CD4-positive, alpha-beta T cell treated with Interleukin-21 for 1 hour (primary cell): ENCODE results near the gene PALM2AKAP2.

Experiments used
- DNase-seq: peaks from one replicate; pipeline ENCODE4 v3.0.0-alpha.2; 2020

The PALM2AKAP2 gene

DNA sequence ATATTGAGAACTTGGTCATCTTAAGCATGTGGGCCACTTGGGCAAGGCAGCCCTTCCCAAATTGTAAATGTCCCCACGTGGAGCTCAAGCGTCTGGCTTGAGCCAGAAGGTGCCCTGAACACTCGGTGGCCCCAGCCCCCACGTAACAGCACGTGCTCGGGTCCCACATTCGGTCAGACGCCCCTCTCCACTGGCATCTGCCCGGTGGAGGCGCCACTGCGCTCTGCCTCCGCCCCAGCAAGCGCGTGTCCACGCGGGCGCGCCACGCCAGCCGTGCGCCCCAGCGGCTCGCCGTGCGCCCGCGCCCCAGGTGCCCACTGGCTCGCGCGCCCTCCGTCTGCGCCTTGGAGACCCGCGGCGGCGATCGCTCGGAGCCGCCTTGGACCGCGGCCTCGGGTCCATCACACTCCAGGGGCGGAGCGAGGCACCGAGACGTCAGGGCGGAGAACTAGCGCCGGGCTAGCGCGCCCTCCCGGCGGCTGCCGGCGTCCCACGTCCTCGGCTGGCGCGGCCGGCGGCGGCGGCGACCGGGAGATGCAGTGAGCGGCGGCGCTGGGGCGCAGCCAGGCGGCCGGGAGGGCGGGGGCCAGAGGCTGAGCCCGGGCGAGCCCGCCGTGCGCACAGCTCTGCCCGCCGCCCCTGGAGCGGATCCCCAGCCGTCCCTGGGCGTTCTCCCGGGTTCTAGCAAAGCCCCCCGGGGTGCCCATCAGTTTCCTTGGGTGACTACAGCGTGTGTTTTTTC is at the start of gene PALM2AKAP2:
PALM2AKAP2 (plus strand) TSS at position 488 of the 742 bp plus-strand sequence. CDS start 291 bp downstream, outside the sequence.
- DNase-seq: no peak

DNA sequence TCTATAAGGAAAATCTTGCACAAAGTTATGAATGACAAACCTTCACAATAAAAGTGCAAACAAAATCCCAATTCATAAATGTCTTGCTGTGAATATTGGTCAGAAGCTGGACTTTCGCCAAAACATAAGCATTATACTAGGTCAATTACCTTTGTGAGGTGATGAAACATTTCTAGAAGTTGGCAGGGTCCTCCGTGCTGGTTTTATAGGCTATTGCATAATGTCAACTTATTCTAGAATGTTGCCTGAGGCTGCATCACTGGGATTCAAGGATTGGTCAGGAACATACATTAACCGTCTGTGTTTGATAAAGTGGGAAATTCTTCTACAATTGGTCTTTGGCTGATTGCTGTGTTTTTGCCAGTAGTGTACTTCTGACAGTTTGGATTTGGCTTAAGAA is 49.8 kb upstream of the PALM2AKAP2 start:
- DNase-seq: no peak

DNA sequence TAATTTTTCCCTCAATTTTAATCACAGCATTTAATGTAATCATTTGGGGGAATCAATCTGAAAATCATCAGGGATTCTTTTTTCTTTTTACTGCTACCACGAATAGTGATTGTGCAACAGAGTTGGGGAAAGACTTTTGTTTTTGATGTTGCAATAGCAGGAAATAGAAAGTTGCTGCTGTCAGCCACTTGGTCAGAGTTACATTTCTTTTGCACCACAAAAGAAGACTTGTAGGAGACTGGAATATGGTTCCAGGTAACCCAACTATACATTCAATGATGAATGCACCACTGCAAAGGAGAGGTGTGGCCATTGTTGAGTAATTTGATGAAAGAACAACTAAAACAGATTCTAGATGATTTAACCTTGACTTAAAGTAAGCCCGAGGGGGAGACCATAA is 46.3 kb upstream of the PALM2AKAP2 start:
- DNase-seq: no peak

DNA sequence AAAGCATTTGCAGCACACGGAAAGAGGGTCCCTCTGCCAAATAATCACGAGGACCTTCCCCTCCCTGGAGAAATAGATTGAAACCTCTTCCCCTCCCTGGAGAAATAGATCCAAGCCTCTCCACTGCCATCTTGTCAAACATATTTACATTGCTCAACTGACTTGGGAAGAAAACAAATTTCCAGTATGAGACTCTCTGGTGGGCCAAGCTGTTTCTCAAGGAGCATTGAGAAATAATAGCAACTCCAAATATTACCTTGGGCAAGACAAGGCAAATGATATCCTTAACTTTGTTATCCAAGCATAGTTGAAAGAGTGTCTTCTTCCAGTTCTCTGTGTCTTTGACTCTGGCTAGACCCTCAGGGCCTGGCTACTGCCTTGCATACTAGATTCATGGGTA is 45.2 kb upstream of the PALM2AKAP2 start:
- DNase-seq: no peak

DNA sequence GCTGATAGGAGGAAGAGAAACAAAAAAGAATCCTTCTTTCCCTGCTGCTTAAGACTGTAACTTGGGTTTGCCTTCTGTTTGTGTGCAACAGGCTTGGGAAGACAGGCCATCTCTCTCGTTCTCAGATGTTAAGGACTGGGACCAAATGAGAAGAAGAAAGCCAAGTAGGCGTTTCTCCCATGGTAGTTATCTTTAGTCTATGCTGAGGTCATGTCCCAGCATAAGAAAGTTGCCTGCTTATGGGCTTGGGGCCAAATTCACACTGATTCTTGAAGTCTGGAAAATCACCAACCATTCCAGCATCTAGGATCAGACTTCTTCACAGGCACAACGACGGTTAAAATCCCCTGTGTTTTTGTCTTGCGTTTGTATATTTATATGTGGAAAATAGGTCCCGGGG is 44.2 kb upstream of the PALM2AKAP2 start:
- no peak for DNase-seq

DNA sequence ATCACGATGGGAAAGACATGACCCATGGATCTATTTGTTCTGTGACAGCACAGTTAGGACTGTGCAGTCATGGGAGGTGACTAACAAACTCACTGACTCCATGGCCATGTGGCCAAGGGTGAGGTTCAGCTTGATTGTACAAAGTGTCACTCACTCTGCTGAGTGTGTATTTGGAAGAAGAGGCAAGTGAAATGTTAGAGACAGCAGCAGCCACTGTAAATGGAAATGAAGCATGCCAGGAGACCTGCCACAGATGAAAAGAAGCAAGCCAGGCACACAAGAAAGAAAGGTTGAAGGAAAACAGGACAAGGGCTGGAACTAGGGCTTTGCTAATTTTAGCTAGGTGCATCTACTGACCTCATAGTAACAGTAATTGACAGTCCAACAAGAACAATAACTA is 42.7 kb upstream of the PALM2AKAP2 start:
- no peak for DNase-seq

DNA sequence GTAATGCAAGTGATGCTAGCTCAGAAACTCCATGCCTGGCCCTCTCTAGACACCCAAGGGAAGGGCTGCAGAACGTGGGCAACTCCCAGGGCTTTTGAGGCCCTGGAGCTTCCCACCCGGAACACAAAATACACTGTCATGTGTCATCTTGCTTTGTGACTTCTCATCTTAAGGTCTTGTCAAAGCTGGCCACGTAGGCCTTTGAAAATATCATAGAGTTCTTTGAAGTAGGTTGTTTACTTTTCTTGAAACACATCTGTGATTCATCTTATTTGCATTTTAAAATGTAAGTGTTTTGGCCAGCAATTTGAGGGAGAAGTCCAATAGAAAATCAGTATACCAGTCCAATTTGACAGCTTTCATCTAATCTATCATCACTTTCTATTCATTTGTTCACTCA is 40.2 kb upstream of the PALM2AKAP2 start:
- no peak for DNase-seq

DNA sequence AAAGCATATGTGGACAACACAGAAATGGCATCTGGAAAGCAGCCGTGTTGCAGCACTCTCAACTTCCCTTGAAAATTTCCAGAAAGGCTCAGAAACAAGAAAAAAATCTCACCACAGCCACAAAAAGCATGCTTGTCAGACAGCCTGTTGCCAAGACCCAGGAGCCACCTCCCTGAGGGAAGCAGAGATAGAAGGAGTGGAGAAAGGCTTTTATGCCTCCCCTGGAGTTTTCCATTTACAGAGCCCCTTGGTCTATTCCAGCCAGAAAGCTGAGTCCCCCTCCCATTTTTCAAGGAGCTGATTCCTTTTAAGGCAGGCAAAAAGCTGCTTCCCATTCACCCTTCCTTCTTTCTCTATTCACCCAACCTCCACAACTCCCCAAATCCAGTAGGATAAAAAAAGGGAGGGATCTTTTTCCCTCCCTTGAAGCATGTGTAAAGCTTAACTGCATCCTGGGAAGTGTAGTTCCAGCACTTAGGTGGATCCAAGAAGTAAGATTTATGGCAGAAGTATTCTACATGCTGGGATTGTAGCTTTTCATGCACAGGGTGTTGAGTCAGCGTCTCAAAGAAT is 37.1 kb upstream of the PALM2AKAP2 start:
- no peak for DNase-seq

DNA sequence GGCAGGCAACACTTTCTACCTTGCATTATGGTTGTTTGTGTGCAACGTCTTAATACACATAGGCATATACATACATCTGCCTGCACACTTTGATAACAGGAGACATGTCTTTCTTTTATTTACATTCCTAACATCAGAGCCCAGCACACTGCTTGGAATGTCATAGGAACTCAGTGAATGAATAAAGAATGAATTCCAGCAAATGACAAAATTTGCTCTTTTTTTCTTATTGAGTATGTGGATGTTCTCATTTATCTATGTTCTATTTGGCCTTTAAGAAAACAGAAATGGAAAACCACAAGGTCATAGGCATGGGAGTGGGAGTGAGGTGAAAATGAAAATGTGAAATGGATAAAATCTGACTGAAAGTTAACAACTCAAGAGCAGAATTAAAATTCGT is 36.3 kb upstream of the PALM2AKAP2 start:
- no peak for DNase-seq

DNA sequence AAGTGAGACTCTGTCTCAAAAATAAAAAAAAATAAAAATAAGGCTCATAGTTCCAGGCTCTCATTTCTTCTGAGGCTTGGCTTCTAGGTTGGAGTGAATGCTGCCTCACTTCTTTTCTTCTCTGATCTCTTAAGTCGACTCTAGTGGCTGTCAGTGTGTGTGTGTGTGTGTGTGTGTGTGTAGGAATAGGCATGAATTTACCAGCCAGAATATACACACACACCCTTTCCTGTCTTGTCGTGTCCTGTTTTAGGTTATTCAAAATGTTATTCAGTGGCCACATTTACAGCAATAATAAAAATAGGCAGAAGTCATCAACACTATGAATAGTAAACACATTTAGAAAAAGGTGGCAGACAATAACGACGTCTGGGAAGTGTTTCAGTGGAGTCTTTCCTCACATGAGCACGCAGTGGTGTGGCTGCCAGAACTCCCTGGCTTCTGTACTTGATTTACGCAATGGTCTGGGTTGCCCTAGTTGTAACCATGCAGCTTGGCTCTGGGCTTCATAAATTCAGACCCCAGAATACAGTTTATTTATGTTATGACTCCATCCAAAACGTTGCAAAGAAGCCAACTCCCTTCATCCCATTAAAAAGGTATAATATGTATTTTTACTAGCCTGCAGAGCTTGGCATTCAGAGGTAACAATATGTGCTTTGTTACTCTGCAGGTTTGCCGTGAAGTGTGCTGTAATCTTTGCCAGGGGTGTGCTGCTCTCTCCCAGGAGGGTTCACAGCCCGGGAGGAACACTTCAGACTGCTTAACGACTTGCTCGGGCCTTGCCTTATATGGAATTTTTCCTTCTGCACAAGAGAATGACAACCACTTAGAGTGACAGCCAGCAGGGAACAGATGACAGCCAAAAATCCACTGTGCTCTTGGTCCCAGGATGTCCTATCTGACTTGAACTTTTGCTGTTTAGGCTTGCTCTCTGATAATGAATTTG is 34.4 kb upstream of the PALM2AKAP2 start:
- no peak for DNase-seq

DNA sequence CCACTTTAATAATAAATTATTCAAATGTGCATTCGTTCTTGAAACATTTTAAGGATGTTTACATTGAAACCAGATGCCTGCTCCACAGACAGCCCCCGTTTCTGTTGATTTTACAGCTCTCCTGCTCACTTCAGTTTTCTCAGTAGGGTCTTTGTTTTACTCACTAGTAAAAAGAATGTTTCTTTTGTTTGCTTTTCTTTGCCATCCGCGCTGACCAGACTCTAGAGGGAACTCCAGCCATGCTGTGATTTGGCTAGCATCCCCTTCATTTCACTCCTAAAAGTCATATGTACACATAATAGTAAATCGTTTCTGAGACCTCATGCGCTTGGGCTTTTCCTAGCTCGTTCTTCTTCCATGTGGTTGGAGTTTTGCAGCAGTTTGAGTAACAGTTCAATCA is 28.7 kb upstream of the PALM2AKAP2 start:
- DNase-seq: no peak

DNA sequence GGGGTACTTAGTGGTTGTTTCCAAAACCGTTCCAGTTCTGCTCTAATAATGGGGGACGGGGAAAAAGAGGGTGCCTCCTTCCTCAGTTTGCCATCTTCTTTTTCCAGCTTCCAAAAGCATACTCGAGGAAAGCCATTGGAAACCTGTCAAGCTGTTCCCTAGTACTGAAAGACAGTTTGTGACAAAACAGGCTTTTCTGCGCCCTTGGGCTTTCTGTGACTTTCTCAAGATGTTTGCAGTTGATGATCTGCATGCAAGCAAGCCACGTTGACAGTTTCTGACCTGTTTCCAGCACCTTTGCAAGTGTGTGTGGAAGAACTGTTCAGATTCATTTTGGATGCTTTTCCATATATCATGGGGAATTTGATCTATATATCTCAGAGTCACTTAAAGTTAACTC is 26.7 kb upstream of the PALM2AKAP2 start:
- DNase-seq: no peak

DNA sequence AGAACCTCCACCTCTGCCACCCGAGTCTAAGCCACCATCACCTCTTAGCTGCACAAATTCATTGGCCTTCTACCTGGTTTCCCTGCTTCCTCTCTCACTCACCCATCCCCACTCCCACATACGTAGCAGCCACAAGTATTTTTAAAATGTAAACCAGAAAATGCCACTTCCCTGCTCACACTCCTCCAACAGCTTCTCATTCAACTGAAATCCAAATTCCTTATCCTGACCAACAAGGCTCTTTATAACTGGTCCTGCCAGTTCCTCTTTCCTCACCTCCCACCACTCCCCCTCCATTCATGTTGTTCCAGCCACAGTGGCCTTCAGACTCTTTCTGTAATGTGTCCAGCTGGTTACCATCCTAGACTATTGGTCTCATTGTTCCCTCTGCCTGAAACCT is 25.0 kb upstream of the PALM2AKAP2 start:
- DNase-seq: no peak

DNA sequence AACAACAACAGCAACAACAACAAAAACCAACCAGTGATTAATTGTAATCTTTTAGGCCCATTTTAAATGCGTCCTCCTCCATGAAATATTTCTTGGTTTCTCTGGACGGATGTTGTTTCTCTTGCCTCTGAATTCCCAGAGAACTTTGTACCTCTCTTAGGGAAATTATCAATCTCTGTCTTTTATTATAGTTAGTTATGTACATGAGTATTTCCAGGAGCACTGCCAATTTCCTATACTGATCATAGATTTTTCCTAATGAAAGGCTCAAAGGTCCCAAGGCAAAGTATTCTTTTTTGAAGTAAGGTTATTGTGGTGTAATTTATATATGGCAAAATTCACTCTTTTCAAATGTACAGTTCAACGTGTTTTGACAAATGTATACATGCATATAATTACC is 20.4 kb upstream of the PALM2AKAP2 start:
- no peak for DNase-seq

DNA sequence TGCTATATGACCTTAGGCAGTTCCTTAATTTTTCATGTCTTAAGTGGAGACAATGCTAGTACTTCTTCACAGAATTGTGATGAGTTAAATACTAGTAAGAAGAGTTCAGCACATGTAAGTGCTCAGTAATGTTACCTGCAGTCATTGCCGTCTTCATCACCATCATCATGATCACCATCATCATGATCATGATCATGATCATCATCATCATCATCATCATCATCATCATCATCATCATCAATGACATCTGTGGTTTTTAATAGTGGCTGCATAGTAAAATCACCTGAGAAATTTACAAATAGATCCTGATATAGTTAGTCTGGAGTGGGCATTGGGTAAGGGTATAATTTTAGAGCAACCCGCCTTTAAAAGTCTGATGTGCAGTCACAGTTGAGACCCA is 14.7 kb upstream of the PALM2AKAP2 start:
- DNase-seq: no peak

DNA sequence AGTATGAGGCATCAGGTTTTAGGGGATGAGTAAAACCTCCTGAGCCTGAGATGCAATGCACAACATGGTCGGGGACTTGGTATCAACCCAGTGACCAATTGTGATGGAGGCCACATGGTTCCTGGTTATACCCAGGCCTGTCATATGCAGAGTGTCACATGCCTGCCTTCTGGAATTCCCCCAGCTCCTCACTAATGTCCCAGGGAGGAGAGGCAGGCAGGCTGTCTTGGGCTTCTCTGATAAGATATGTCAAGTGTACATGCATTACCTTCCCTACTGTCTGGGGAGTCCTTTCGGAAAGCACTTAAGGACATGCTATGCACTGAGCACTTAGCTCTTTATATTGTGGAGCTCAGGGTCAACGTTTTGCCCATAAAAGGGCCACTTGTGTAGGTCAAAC is 14.2 kb upstream of the PALM2AKAP2 start:
- DNase-seq: no peak

DNA sequence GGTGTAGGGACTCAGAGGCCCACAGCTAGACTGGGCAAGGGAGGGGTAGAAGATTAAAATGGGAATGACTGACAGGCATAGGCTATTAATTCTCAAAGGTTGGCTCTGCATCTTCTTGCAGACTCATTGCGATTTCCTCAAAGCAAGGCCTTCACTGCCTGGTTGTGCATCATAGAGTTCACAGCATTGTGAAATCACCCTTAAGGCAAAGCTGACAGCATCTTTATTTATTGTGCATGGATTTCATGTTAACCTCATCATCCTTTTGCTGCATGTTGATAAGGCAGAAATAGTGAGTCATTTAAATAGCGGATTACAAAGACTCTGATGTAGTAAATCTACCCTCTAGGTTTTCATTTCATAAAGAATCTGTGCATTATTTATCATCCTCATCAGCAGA is 13.6 kb upstream of the PALM2AKAP2 start:
- no peak for DNase-seq

DNA sequence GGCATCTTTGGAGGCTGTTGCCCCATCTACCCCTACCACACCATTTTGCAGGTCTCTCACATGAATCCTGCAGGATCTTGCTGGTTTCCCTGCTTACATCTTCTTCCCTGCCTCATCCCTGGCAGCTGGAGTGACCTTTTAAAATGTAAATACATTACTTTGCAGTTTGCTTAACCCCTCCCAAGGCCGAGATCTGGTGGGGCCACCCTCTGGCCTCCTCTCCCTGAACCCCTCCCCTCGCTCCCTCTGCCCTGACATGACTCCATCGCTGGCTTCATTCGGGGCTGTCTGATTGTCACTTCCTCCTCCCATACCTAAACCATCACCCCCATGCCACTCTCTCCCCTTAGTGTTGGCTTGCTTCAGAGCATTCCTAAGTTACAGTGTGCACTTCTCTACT is 12.6 kb upstream of the PALM2AKAP2 start:
- no peak for DNase-seq

DNA sequence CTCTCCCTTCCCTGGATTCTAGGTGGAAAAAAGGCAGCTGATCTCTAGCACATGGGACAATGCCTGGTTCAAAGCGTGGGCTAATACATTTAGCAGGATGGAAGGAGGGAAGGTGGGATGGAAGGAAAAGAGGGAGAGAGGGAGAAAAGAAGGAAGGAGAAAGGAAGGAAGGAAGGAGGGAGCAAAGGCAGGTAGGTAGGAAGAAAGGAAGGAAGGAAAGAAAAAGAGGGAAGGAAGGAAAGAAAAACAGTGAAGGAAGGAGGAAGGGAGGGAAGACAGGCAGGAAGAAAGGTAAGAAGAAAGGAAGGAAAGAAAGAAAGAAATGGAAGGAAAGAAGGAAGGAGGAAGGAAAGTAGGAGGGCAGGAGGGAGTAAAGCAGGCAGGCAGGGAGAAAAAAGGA is 12.2 kb upstream of the PALM2AKAP2 start:
- no peak for DNase-seq

DNA sequence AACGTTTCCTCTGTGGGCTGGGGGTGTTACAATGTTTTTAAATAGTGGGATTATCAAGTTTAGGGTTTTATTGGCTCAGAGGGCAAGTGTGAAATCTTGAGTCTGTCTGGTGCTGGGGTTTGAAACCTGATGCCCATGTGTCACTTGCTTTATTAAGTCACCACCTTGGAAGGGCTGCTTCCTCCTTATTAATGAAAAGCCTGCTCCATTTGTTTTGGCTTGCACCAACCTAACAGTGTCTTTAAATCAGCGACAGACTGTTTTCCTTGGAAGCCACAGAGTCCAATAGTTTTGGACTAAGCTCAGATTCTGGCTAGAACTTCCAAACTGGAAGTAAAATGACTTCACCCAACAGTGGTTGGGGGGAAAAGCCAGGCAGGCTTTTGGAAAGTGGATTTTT is 10.7 kb upstream of the PALM2AKAP2 start:
- no peak for DNase-seq

DNA sequence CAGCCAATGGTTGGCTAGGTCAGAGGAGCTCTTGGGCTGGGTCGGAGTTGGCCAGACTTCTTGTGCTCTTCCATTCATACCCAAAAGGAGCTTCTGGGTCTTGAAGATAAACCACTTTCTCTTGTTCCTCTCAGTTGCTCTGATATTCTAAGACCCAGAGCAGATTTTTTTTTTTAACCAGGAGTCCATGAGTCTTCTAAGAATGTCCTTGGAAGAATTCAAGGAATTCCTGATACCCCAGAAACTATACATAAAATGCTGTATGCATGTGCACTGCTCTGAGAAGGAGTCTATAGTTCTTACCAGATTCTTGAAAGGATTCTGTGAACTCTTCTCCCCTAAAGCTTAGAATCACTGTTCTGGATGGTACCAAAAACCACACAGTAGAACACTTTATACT is 9.9 kb upstream of the PALM2AKAP2 start:
- no peak for DNase-seq

DNA sequence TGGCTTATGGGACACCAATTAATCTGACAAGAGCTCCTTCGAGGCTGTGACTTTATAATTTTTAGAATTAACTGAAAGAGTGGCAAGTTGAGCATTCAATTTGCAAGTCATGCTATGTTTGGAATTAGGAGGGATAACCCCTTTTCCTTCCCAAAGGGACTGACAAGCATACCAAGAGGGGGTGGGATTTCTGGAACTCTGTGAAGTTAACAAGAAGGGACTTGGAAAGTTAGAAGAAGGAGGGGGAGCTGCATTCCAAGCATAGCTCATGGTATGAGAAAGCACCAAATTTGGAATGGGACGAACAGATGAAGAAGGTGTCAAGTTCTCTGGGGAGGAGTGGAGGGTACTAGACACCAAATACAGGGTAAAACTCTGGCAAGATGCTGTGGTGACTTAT is 8.9 kb upstream of the PALM2AKAP2 start:
- no peak for DNase-seq

DNA sequence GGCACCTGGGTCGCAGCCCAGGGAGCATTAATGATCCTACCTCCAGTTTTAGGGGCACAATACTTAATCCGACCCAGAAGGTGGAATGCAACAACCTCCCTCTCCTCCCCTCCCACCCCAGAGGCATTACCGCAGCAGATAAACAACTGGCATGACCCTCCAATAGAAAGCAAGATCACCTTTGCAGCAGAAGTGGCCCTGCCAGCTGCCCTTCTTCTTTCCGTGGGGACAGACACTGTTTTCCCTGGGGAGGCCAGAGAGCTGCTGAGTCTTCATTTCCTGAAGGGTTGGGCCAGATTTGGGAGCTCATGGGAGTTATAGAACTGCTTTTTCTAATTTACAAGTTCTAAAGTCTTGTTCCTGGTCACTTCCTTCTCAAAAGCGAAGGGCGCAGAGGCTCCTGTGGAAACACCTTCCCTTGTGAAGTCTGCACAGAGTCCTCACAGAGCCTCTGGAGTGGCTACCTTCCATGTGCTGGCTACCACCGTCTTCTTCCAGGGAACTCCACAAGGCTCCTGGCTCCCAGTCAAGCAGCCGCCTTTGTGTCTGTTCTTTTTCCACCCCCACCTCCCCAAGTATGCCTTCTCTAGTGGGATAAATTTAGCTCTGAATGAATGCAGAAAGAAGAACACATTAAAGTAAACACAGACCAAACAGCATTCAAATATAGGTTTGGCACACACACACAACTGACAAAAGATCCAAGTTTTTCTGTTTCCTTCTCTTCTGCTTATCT is 8.0 kb upstream of the PALM2AKAP2 start:
- DNase-seq: no peak
